GM10266 (cell line): ENCODE results near the gene BIN1.

Experiments
- DNase-seq: peaks from one replicate; pipeline ENCODE4 v3.0.0; 2012; ENCODE audit errors: extremely low spot score
- TF ChIP-seq, protein P1 (sequence below): IDR thresholded peaks from 2 replicates; pipeline ENCODE4 v1.5.1; 2012; ENCODE audit warnings: mild to moderate bottlenecking, low read depth; ENCODE audit not compliant: control insufficient read depth, insufficient read depth; ENCODE audit errors: missing control alignments

Gene BIN1

DNA sequence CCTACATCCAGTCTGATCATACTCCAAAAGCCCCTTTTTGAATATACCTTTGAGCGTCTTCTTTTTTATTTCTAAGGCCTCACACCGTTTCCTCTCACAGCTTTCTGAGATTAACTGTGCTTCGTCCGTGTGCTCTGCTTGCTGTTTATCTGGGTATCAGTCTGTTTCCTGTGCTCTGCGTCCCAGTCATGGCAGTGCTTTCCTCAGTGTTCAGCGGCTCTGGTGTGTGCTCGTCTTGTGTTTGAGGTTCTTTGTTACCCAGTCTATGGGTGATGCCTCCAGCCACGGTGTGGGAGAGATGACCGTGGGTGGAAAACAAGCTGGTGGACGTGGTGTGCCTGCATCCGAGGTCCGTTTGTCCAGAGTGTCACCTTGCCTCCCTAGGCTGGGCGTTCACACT lies 33.6 kb upstream of the BIN1 start:
- TF ChIP-seq, protein P1, sequence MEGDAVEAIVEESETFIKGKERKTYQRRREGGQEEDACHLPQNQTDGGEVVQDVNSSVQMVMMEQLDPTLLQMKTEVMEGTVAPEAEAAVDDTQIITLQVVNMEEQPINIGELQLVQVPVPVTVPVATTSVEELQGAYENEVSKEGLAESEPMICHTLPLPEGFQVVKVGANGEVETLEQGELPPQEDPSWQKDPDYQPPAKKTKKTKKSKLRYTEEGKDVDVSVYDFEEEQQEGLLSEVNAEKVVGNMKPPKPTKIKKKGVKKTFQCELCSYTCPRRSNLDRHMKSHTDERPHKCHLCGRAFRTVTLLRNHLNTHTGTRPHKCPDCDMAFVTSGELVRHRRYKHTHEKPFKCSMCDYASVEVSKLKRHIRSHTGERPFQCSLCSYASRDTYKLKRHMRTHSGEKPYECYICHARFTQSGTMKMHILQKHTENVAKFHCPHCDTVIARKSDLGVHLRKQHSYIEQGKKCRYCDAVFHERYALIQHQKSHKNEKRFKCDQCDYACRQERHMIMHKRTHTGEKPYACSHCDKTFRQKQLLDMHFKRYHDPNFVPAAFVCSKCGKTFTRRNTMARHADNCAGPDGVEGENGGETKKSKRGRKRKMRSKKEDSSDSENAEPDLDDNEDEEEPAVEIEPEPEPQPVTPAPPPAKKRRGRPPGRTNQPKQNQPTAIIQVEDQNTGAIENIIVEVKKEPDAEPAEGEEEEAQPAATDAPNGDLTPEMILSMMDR: no peak
- DNase-seq: no peak

DNA sequence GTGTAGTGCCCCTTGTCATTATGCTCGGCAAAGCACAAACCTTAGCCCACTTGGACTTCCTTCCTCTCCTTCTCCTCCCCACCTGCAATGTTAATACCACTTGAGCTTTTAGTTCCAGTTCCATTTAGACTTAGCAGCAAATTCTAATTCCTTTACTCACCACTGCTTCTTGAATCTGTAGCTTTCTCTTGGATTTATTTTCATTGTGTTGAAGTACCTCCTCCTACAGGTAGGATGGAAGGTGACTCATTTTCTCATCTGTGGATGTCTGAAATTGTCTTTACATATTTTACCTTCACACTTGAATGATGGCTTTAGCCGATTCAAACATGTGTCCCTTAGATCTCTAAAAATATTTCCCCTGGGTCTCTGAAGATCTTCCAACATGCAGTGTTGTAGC lies 32.8 kb upstream of the BIN1 start:
- no peak for DNase-seq
- TF ChIP-seq, protein P1: no peak

DNA sequence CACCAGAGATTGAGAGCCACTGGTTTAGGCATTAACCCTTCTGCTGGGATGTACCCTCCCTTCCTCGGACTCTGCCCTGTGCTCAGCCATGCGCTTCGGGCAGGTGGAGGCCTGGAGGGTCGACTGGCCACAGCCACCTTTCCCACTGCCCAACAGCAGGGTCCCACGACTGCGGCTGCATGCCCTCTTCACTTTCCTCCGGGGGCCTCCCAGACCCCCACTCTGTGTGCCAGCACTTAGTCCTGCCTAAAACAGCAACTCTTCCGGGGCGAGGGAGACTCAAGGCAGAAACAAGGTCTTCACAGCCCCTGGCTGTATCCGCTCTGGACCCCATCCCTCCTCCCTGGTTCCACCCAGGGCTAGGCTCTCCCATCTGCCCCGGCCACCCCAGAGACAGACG lies 31.3 kb upstream of the BIN1 start:
- TF ChIP-seq, protein P1: no peak
- DNase-seq: no peak

DNA sequence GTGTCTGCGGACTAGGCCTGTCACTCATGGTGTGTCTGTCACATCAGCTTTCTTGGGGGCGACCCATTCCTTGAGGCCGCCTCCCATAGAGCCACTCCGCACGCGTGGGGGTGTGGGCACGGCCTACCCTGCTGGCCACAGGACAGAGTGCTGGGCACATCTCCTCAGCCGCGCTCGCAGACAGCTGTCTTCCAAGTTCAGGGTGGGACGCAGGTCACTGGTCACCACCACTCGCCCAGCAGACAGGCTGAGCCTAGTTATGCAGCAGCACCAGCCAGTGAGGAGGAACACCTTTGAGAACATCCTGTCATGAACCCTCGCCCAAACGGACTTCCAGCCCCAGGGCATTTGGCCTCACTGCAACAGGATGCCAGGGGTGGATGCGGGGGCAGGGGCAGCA lies 30.8 kb upstream of the BIN1 start:
- DNase-seq: no peak
- TF ChIP-seq, protein P1: no peak

DNA sequence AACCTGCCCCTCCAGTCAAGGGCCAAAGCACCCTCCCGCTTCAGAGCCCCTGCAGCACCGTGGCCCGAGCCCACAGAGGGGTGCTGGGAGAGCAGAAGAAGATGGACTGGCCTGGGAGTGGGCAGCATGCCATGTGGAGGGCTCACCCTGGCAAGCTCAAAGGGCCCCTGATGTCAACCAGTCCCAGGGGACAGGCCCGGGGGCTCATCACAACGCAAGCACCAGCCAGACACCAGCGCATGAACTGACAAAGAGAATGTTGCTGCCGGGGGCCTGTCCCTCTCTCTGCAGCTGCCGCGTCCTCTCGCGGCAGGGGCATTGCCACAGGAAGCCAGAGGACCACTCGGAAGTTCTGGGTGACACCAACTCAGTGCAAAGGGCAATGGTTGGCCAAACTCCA lies 30.3 kb upstream of the BIN1 start:
- no peak for DNase-seq
- TF ChIP-seq, protein P1: no peak

DNA sequence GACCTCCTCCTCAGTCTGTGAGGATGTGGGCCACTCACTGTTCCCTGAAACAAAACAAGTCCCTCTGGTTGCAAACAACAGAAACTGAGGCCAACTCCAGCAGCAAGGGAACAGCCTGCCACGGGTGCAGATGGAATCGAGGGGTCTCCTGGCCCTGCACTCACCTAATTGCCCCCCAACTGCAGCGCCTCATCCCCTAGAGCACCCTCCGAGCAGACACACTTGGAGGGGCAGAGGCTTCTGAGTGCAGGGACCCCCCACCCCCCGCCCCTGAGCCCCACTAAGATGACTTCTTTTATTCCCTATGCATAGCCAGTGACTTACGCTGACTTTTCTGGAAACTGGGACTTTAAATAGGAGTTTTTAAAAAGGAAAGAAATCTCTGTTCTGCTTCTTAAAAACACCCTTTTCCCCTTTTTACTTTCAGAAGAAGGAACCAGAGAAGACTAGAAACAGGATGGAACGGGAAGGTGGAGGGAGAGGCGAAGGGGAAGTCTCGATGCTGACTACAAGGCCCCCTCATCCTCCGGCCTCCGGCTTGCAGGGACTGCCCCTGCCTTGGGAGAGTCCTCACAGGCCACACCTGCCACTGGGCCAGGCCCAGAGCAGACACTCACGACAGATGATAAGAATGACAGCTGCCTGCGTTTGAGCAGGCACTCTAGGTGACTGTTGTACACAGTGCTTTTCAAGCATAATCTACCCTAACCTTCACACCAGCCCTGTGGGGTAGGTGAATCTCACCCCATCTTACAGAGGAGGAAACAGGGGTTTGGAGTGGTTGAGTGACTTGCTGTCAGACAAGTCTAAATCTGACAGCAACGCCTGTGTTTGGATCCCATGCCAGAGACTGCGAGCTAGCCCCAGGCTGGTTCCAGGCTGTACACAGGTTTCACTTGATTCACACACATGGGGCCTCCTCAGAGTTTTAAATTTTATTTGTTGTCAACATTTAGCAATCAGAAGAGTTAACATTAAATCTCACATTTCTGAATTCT lies 28.2 kb upstream of the BIN1 start:
- TF ChIP-seq, protein P1: no peak
- DNase-seq: no peak

DNA sequence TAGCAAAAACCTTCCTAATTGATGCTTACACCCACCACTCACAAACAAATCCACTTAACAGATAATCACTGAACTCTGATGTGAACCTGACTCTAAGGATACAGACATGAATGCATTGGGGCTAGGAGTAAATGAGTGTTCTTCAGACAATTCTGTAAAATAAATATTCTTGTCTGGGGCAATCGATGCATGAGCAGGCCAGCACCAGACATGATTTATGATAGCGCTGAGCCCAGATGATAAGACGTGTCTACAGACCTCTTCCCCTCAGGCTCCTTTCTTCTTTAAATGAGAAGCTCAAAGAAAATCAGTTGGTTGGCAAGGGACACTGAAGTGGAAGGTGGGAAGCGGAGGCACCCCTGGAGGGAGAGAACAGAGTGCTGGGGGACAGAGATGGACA lies 27.3 kb upstream of the BIN1 start:
- TF ChIP-seq, protein P1: no peak
- no peak for DNase-seq
